Measurements from ENCODE around the gene SFTA2. TPM values are rescaled to one million over a fixed set of nuclear protein-coding genes. Genes with fewer than 3 reads are reported as not detected.

Gene SFTA2
- total RNA-seq, 1 experiment from 2014 or later = 0.24 TPM

Other genes with a start within 250 kb of the SFTA2 start
- 77.4 and 83.9 TPM in 2 replicates for gene PPP1R18, start 245.5 kb downstream of the SFTA2 start, total RNA-seq (2014; rRNA removed; shearing (Covaris generic))
- gene NRM, start 241.2 kb downstream of the SFTA2 start, total RNA-seq (2014; rRNA removed; shearing (Covaris generic)) = 18.2 and 29.2 TPM in 2 replicates
- gene MDC1, start 214.9 kb downstream of the SFTA2 start, total RNA-seq (2014; rRNA removed; shearing (Covaris generic)) = 6.4 and 13.6 TPM in 2 replicates
- 1,269 and 1,837 TPM in 2 replicates for gene TUBB, start 211.8 kb downstream of the SFTA2 start, total RNA-seq (2014; rRNA removed; shearing (Covaris generic))
- 108 and 118 TPM in 2 replicates for gene FLOT1, start 189.5 kb downstream of the SFTA2 start, total RNA-seq (2014; rRNA removed; shearing (Covaris generic))
- 377 and 410 TPM in 2 replicates for gene IER3, start 187.6 kb downstream of the SFTA2 start, total RNA-seq (2014; rRNA removed; shearing (Covaris generic))
- gene DDR1, start 47.7 kb downstream of the SFTA2 start, total RNA-seq (2014; rRNA removed; shearing (Covaris generic)) = 12.0 and 16.6 TPM in 2 replicates
- 12.4 and 14.6 TPM in 2 replicates for gene GTF2H4, start 24.0 kb downstream of the SFTA2 start, total RNA-seq (2014; rRNA removed; shearing (Covaris generic))
- gene VARS2, start 17.9 kb downstream of the SFTA2 start, total RNA-seq (2014; rRNA removed; shearing (Covaris generic)) = 9.5 and 9.6 TPM in 2 replicates
- gene MUCL3, start 8.8 kb upstream of the SFTA2 start, total RNA-seq (2014; rRNA removed; shearing (Covaris generic)) = not detected in 2 replicates
- not detected in 2 replicates for gene MUC21, start 51.5 kb upstream of the SFTA2 start, total RNA-seq (2014; rRNA removed; shearing (Covaris generic))
- not detected in 2 replicates for gene MUC22, start 78.3 kb upstream of the SFTA2 start, total RNA-seq (2014; rRNA removed; shearing (Covaris generic))
- not detected in 2 replicates for gene C6orf15, start 180.4 kb upstream of the SFTA2 start, total RNA-seq (2014; rRNA removed; shearing (Covaris generic))
- 0.48 and 0.88 TPM in 2 replicates for gene PSORS1C1, start 182.6 kb upstream of the SFTA2 start, total RNA-seq (2014; rRNA removed; shearing (Covaris generic))
- gene CDSN, start 188.3 kb upstream of the SFTA2 start, total RNA-seq (2014; rRNA removed; shearing (Covaris generic)) = not detected in 2 replicates
- not detected in 2 replicates for gene PSORS1C2, start 206.9 kb upstream of the SFTA2 start, total RNA-seq (2014; rRNA removed; shearing (Covaris generic))
- gene CCHCR1, start 225.6 kb upstream of the SFTA2 start, total RNA-seq (2014; rRNA removed; shearing (Covaris generic)) = 23.4 and 26.0 TPM in 2 replicates
- gene TCF19, start 226.4 kb upstream of the SFTA2 start, total RNA-seq (2014; rRNA removed; shearing (Covaris generic)) = 49.5 and 53.1 TPM in 2 replicates
- gene POU5F1, start 238.5 kb upstream of the SFTA2 start, total RNA-seq (2014; rRNA removed; shearing (Covaris generic)) = 0.36 TPM in 1 of 2 replicates, not detected in the other

Data from RPMI7951 (cell line).